Endothelial cell of umbilical vein (primary cell): Measurements from ENCODE around the gene GPR176. TPM values are rescaled to one million over a fixed set of nuclear protein-coding genes. Genes with fewer than 3 reads are reported as not detected.

Experiments used
- BruUV-seq: library from RNA; stranded (reverse); fragments of 400-500 nt; replicated peaks from 2 replicates; lab custom pipeline; 2021; lab: Mats Ljungman, UMichigan
- CTCF ChIA-PET: fragments of 300-600, 350-600 bp; sonication (Branson Sonifier 250); formaldehyde crosslinking; loops from one replicate; lab custom pipeline; 2021; ENCODE audit warnings: antibody characterized with exemption, inconsistent platforms; lab: Charles Lee
- POLR2A ChIA-PET: fragments of 300-600, 350-600 bp; sonication (Branson Sonifier 250); formaldehyde crosslinking; loops from one replicate; lab custom pipeline; 2021; ENCODE audit warnings: antibody characterized with exemption, inconsistent platforms; lab: Charles Lee
- DNase-seq: peaks from one replicate; pipeline ENCODE4 v3.0.0-alpha.2; 2011; ENCODE audit warnings: low read depth, low spot score
- FAIRE-seq: peaks from 2 replicates; lab custom pipeline; 2011; peaks lifted over from hg19 to GRCh38; lab: Jason Lieb, UNC
- H2AFZ ChIP-seq: 2 replicates; pipeline ENCODE4 v1.6.0; 2012; ENCODE audit warnings: low read depth, low read length, control low read depth, inconsistent platforms
- H3K27ac ChIP-seq: 2 replicates; pipeline ENCODE4 v1.5.1; 2011; ENCODE audit warnings: low read depth, mild to moderate bottlenecking, control low read depth, low read length, moderate library complexity; ENCODE audit not compliant: insufficient read depth
- H3K27me3 ChIP-seq, 2 experiments: 2 replicates each; pipeline versions ENCODE4 v1.6.0 to v1.6.1; 2011; ENCODE audit warnings: low read length in 2 of 2, mixed read lengths in 1 of 2; ENCODE audit not compliant: control insufficient read depth in 2 of 2, insufficient read depth in 2 of 2
- H3K36me3 ChIP-seq, 2 experiments: 2 replicates in 1 of 2; 3 replicates in 1 of 2; pipeline ENCODE4 v1.5.1; 2011; ENCODE audit warnings: low read length in 2 of 2, mild to moderate bottlenecking in 1 of 2, moderate library complexity in 1 of 2; ENCODE audit not compliant: control insufficient read depth in 2 of 2, insufficient read depth in 2 of 2; ENCODE audit errors: extremely low read depth in 1 of 2
- H3K4me1 ChIP-seq: 3 replicates; pipeline ENCODE4 v1.5.1; 2011; ENCODE audit warnings: mild to moderate bottlenecking, low read length; ENCODE audit not compliant: control insufficient read depth, insufficient read depth; ENCODE audit errors: extremely low read depth
- H3K4me2 ChIP-seq: 2 replicates; pipeline ENCODE4 v1.6.1; 2011; ENCODE audit warnings: low read length, control low read depth, mixed read lengths; ENCODE audit not compliant: insufficient read depth
- H3K4me3 ChIP-seq, 3 experiments: fragments of 200-600 bp in 1 of 3; sonication (generic), shearing (Covaris generic) in 1 of 3; replicated peaks in 1 of 3; 2 replicates each; pipeline ENCODE4 v1.5.1; 2011 to 2016; ENCODE audit warnings: control low read depth in 3 of 3, low read length in 3 of 3, mild to moderate bottlenecking in 2 of 3, inconsistent platforms in 1 of 3, low read depth in 1 of 3, moderate library complexity in 1 of 3; ENCODE audit not compliant: insufficient read depth in 1 of 3
- H3K79me2 ChIP-seq: 2 replicates; pipeline ENCODE4 v1.6.0; 2012; ENCODE audit warnings: low read length, inconsistent platforms; ENCODE audit not compliant: control insufficient read depth, insufficient read depth
- H3K9ac ChIP-seq: replicated peaks from 2 replicates; pipeline ENCODE3; 2011; ENCODE audit warnings: low read length, control low read depth; ENCODE audit not compliant: insufficient read depth; ENCODE audit errors: extremely low read depth
- H3K9me1 ChIP-seq: replicated peaks from 3 replicates; pipeline ENCODE4 v1.6.0; 2011; ENCODE audit warnings: mild to moderate bottlenecking, low read length; ENCODE audit not compliant: control insufficient read depth, insufficient read depth; ENCODE audit errors: extremely low read depth
- H3K9me3 ChIP-seq: replicated peaks from 2 replicates; pipeline ENCODE4 v1.5.1; 2012; ENCODE audit warnings: low read length, inconsistent platforms; ENCODE audit not compliant: control insufficient read depth, insufficient read depth
- H4K20me1 ChIP-seq: replicated peaks from 2 replicates; pipeline ENCODE3; 2011; ENCODE audit warnings: mild to moderate bottlenecking, low read length; ENCODE audit not compliant: control insufficient read depth, insufficient read depth; ENCODE audit errors: extremely low read depth
- EZH2 ChIP-seq: IDR thresholded peaks from 2 replicates; pipeline ENCODE4 v1.6.1; 2012; ENCODE audit warnings: borderline replicate concordance, low read depth, mild to moderate bottlenecking, moderate library complexity, low read length, inconsistent platforms; ENCODE audit not compliant: severe bottlenecking
- FOS ChIP-seq: IDR thresholded peaks from 2 replicates; pipeline ENCODE4 v1.6.1; 2011; ENCODE audit warnings: mild to moderate bottlenecking, low read length, moderate library complexity, borderline replicate concordance; ENCODE audit not compliant: insufficient read depth
- GATA2 ChIP-seq: IDR thresholded peaks from 2 replicates; pipeline ENCODE4 v1.7.0; 2011; ENCODE audit warnings: low read depth, mild to moderate bottlenecking, moderate library complexity, mixed read lengths, low read length; ENCODE audit not compliant: insufficient read length, insufficient read depth
- JUN ChIP-seq: IDR thresholded peaks from 2 replicates; pipeline ENCODE4 v1.6.1; 2011; ENCODE audit warnings: borderline replicate concordance, low read depth; ENCODE audit not compliant: insufficient read length, insufficient read depth
- MYC ChIP-seq: IDR thresholded peaks from one replicate; pipeline ENCODE4 v1.6.1; 2011; ENCODE audit warnings: mild to moderate bottlenecking, low read depth, low read length
- POLR2A ChIP-seq: IDR thresholded peaks from 2 replicates; pipeline ENCODE4 v1.6.1; 2012; ENCODE audit warnings: low read depth, mild to moderate bottlenecking, control low read depth, low read length
- POLR2AphosphoS5 ChIP-seq: IDR thresholded peaks from 2 replicates; pipeline ENCODE4 v1.6.1; 2012; ENCODE audit warnings: low read depth, mild to moderate bottlenecking, control low read depth, low read length, moderate library complexity; ENCODE audit not compliant: insufficient read depth
- dilution Hi-C: fragments of 300-500 bp; cut with MboI; formaldehyde crosslinking; loops from one replicate; pipeline ENCODE4 v1.15.0; 2019; ENCODE audit warnings: low sequenced_read_pairs; ENCODE audit not compliant: extremely low pct_ligation_motif_present
- intact Hi-C: fragments of 100-400 bp; cut with micrococcal nuclease; formaldehyde crosslinking; loops from one replicate; pipeline ENCODE4 v1.10.0; 2022
- polyA plus RNA-seq, 4 experiments: library from polyadenylated mRNA; depleted of rRNA in 3 of 4; stranded (reverse) in 3 of 4; unstranded in 1 of 4; fragments of >200 nt; gene quantifications; 2 replicates each; pipeline versions ENCODE4 v1.2.1 to v1.2.3, GENCODE V29; 2011 to 2012; ENCODE audit warnings: missing spikeins in 1 of 4
- total RNA-seq: library from RNA; stranded (reverse); gene quantifications from 2 replicates; pipeline ENCODE4 v1.2.3, GENCODE V29; 2021
- TF ChIP-seq, protein P1 (sequence below): IDR thresholded peaks from 2 replicates; pipeline ENCODE4 v1.6.1; 2011; ENCODE audit not compliant: insufficient read depth, insufficient read length
- TF ChIP-seq, protein P2 (sequence below), 2 donors: IDR thresholded peaks; 1 replicate in 1 of 2; 2 replicates in 1 of 2; pipeline ENCODE4 v1.5.1; 2011; ENCODE audit warnings: low read length in 2 of 2, mild to moderate bottlenecking in 2 of 2, moderate library complexity in 2 of 2, control low read depth in 1 of 2, inconsistent platforms in 1 of 2, low read depth in 1 of 2; ENCODE audit not compliant: insufficient read depth in 1 of 2; ENCODE audit errors: extremely low read depth in 1 of 2

GPR176 gene
- total and polyA plus RNA-seq, 2 donors (not counting 3 experiments of a cell fraction or from before 2014, with no cell fraction given), result 35.3 to 68.7 TPM

DNA sequence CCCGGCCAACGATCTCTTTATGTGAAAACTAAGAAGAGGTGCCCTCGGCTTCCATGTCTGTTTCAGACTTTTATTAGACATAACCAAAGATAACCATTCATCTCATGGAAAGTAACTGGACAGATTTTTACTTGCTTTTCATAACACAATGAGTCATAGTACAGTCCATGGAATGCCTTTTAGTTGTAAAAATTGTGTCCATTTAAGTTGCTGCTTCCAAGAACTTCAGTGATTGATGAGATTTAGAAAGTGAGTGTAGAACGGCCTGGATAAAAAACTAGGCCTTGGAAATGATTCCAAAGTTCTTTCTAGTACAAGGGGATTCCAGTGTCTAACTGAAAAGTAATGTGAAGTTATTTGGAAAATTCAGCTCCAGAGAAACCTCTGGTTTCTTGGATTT, 24.7 kb upstream of the GPR176 start:
- TF ChIP-seq EZH2, result no peak
- no peak for TF ChIP-seq GATA2
- TF ChIP-seq POLR2AphosphoS5, result no peak
- no peak for TF ChIP-seq FOS
- TF ChIP-seq, protein P1, sequence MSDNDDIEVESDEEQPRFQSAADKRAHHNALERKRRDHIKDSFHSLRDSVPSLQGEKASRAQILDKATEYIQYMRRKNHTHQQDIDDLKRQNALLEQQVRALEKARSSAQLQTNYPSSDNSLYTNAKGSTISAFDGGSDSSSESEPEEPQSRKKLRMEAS, result no peak
- TF ChIP-seq JUN, result no peak
- no peak for TF ChIP-seq POLR2A
- TF ChIP-seq, protein P2, sequence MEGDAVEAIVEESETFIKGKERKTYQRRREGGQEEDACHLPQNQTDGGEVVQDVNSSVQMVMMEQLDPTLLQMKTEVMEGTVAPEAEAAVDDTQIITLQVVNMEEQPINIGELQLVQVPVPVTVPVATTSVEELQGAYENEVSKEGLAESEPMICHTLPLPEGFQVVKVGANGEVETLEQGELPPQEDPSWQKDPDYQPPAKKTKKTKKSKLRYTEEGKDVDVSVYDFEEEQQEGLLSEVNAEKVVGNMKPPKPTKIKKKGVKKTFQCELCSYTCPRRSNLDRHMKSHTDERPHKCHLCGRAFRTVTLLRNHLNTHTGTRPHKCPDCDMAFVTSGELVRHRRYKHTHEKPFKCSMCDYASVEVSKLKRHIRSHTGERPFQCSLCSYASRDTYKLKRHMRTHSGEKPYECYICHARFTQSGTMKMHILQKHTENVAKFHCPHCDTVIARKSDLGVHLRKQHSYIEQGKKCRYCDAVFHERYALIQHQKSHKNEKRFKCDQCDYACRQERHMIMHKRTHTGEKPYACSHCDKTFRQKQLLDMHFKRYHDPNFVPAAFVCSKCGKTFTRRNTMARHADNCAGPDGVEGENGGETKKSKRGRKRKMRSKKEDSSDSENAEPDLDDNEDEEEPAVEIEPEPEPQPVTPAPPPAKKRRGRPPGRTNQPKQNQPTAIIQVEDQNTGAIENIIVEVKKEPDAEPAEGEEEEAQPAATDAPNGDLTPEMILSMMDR (IDR thresholded peaks at IDR 0.05; ENCODE audit: extremely low read depth in 1 of 2, insufficient read depth in 1 of 2, low read depth in 1 of 2, low read length in 2 of 2), result no peak
- no peak for TF ChIP-seq MYC
- BruUV-seq, result no TSS peak
- no peak overlapping the region for H3K27ac ChIP-seq
- no peaks in the 10 kb centered on the region for H3K9me1 ChIP-seq
- H3K4me3 ChIP-seq, result no peak overlapping the region
- no peak overlapping the region for H3K4me2 ChIP-seq
- FAIRE-seq, result no peak
- no peaks in the 10 kb centered on the region for H4K20me1 ChIP-seq
- dilution Hi-C loops (no loop called here), intact Hi-C loops (no loop called here)
- peaks cover 8% of the 10 kb centered on the region for H3K79me2 ChIP-seq
- H3K36me3 ChIP-seq, result peaks cover 18 to 19% of the 10 kb centered on the region in 2 experiments
- H3K9me3 ChIP-seq, result no peaks in the 10 kb centered on the region
- peaks cover 9% of the 10 kb centered on the region for H3K4me1 ChIP-seq
- no peak overlapping the region for H2AFZ ChIP-seq
- H3K27me3 ChIP-seq, result no peaks in the 10 kb centered on the region
- POLR2A ChIA-PET, result interaction anchor here (0.6 kb wide), 1 partner anchor 1089 kb away, joined by 3 read pairs; no protein-coding TSS in a partner anchor
- H3K9ac ChIP-seq, result no peak overlapping the region
- no peak for DNase-seq
- CTCF ChIA-PET, result no interaction called here
